Measurements from ENCODE around the gene CCNG2. TPM values are rescaled to one million over a fixed set of nuclear protein-coding genes. Genes with fewer than 3 reads are reported as not detected.

The CCNG2 gene
- total RNA-seq, 1 experiment from 2014 or later: 34.1 TPM

DNA sequence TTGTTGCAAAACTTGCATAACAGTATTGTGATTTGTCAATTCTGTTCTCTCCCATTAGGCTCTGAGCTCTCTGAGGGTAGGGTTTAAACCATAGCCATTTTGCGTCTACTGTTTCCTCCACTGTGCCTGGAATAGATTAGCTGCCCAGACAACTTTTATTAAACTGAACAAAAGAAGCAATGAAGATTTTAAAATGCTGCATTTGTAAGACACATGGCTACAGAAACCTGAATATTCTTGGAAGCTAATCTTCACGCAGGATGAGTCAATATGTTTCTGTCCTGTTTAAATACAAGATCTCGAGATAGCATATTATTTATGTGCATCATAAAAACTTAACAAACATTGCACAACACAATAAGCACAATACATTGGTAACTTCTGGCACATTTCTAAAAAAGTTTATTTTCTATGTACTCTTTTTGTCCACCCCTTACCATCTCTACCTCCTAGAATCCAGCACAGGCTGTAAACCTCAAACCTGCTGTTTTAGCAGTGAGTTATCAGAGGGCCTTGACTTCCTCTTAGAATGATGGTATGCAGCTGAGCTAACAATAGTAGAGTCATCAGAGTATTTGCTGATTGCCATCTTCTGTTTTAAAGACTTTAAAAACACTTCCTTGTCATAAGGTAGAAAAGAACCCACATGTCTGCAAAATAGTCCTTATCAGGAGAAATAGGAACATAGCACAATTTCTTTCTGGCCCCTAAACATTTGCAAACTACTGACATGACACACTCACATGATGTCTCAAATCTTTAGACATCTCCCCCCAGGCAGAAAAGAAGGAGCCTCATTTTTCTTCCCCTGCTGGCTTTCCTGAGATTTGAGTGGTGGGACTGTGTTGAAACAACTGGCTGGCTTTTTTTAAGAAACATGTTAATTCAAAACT is 10.6 kb upstream of the CCNG2 start:
- no peak overlapping the region for H3K4me2 ChIP-seq (ENCODE audit: low read length)
- no peaks in the 10 kb centered on the region for H3K36me3 ChIP-seq (ENCODE audit: control insufficient read depth in 1 of 2, insufficient read depth in 2 of 2, low read length in 2 of 2)
- no peaks in the 10 kb centered on the region for H4K20me1 ChIP-seq (ENCODE audit: insufficient read depth)
- ATAC-seq (no peak), DNase-seq (ENCODE audit: low read depth, low spot score) (no peak)
- CTCF ChIA-PET: no interaction called here
- RAD21 ChIA-PET (ENCODE audit: low non-redundant PET in 1 of 2, low total read pairs in 2 of 2, uncharacterized antibody in 2 of 2, unreplicated experiment in 2 of 2): no interaction called here
- POLR2A ChIA-PET: interaction anchor here (1.0 kb wide), 1 partner anchor 11 kb away, joined by 3 read pairs; no protein-coding TSS in a partner anchor
- no TSS peak for BruUV-seq (replicated peaks)
- no peaks in the 10 kb centered on the region for H3K79me2 ChIP-seq (ENCODE audit: insufficient read depth, low read length)
- H3K9me2 ChIP-seq (ENCODE audit: insufficient read depth): no peaks in the 10 kb centered on the region
- H3K4me3 ChIP-seq (replicated peaks in 1 of 2; ENCODE audit: low read depth in 1 of 2, low read length in 2 of 2): no peak overlapping the region
- no peaks in the 10 kb centered on the region for H3K27me3 ChIP-seq (ENCODE audit: insufficient read depth, low read length)
- no peaks in the 10 kb centered on the region for H3K4me1 ChIP-seq (ENCODE audit: control insufficient read depth in 1 of 2, insufficient read depth in 2 of 2, low read length in 2 of 2)
- H3K9ac ChIP-seq (ENCODE audit: low read length): no peak overlapping the region
- no peaks in the 10 kb centered on the region for H3K9me3 ChIP-seq (ENCODE audit: control insufficient read depth in 1 of 2, insufficient read depth in 1 of 2, low read depth in 1 of 2, low read length in 2 of 2)
- intact Hi-C loops (cut with micrococcal nuclease): no loop called here
- no peak for TF ChIP-seq CBX3 (IDR thresholded peaks at IDR 0.05; ENCODE audit: low read depth)
- TF ChIP-seq TCF7L2 (IDR thresholded peaks at IDR 0.05; ENCODE audit: borderline replicate concordance, extremely low read depth, insufficient read depth, insufficient read length): no peak
- no peak for TF ChIP-seq ZFX (IDR thresholded peaks at IDR 0.05)
- no peak for TF ChIP-seq JUND (IDR thresholded peaks at IDR 0.05)
- no peak for TF ChIP-seq ZNF274 (IDR thresholded peaks at IDR 0.05; ENCODE audit: low read depth, low read length)
- TF ChIP-seq RAD21 (IDR thresholded peaks at IDR 0.05; ENCODE audit: low read depth): no peak
- TF ChIP-seq POLR2A (IDR thresholded peaks at IDR 0.05; ENCODE audit: borderline replicate concordance, extremely low read depth, insufficient read depth, insufficient read length): no peak
- TF ChIP-seq, protein P1, sequence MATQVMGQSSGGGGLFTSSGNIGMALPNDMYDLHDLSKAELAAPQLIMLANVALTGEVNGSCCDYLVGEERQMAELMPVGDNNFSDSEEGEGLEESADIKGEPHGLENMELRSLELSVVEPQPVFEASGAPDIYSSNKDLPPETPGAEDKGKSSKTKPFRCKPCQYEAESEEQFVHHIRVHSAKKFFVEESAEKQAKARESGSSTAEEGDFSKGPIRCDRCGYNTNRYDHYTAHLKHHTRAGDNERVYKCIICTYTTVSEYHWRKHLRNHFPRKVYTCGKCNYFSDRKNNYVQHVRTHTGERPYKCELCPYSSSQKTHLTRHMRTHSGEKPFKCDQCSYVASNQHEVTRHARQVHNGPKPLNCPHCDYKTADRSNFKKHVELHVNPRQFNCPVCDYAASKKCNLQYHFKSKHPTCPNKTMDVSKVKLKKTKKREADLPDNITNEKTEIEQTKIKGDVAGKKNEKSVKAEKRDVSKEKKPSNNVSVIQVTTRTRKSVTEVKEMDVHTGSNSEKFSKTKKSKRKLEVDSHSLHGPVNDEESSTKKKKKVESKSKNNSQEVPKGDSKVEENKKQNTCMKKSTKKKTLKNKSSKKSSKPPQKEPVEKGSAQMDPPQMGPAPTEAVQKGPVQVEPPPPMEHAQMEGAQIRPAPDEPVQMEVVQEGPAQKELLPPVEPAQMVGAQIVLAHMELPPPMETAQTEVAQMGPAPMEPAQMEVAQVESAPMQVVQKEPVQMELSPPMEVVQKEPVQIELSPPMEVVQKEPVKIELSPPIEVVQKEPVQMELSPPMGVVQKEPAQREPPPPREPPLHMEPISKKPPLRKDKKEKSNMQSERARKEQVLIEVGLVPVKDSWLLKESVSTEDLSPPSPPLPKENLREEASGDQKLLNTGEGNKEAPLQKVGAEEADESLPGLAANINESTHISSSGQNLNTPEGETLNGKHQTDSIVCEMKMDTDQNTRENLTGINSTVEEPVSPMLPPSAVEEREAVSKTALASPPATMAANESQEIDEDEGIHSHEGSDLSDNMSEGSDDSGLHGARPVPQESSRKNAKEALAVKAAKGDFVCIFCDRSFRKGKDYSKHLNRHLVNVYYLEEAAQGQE (IDR thresholded peaks at IDR 0.05; ENCODE audit: low read depth): no peak
- no peak for TF ChIP-seq EZH2 (IDR thresholded peaks at IDR 0.05)
- TF ChIP-seq, protein P2, sequence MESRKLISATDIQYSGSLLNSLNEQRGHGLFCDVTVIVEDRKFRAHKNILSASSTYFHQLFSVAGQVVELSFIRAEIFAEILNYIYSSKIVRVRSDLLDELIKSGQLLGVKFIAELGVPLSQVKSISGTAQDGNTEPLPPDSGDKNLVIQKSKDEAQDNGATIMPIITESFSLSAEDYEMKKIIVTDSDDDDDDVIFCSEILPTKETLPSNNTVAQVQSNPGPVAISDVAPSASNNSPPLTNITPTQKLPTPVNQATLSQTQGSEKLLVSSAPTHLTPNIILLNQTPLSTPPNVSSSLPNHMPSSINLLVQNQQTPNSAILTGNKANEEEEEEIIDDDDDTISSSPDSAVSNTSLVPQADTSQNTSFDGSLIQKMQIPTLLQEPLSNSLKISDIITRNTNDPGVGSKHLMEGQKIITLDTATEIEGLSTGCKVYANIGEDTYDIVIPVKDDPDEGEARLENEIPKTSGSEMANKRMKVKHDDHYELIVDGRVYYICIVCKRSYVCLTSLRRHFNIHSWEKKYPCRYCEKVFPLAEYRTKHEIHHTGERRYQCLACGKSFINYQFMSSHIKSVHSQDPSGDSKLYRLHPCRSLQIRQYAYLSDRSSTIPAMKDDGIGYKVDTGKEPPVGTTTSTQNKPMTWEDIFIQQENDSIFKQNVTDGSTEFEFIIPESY (IDR thresholded peaks at IDR 0.05; ENCODE audit: extremely low read depth, insufficient replicate concordance, low read length): no peak
- TF ChIP-seq FOSL1 (IDR thresholded peaks at IDR 0.05; ENCODE audit: low read depth): no peak
- no peak overlapping the region for H2AFZ ChIP-seq (ENCODE audit: low read depth, low read length, poor library complexity, severe bottlenecking)
- H3K27ac ChIP-seq (ENCODE audit: low read depth, low read length): no peak overlapping the region
